Subcutaneous abdominal adipose tissue (tissue), 5 donors: ENCODE measurements around the gene ACOT6.
A peak's percentile ranks its signal among the peaks of the same experiment; 100 is the strongest.
"Not testable (repeated sequence)": the region's sequence is repeated elsewhere in the genome, so short reads cannot be mapped to it uniquely, and the experiment has no call there.

ENCODE experiments used
- H3K27ac ChIP-seq: one replicate; pipeline ENCODE4 v1.7.0; 2013; ENCODE audit warnings: low read depth, mild to moderate bottlenecking, inconsistent platforms, low read length, moderate library complexity
- H3K27me3 ChIP-seq, 5 donors: one replicate each; pipeline ENCODE4 v1.7.0; 2013; ENCODE audit warnings: low read length in 5 of 5, inconsistent platforms in 1 of 5; ENCODE audit not compliant: control insufficient read depth in 5 of 5, insufficient read depth in 4 of 5
- H3K36me3 ChIP-seq, 5 donors: one replicate each; pipeline ENCODE4 v1.7.0; 2013; ENCODE audit warnings: low read length in 5 of 5; ENCODE audit not compliant: control insufficient read depth in 5 of 5, insufficient read depth in 5 of 5
- H3K4me1 ChIP-seq, 5 donors: one replicate each; pipeline ENCODE4 v1.7.0; 2013; ENCODE audit warnings: low read length in 5 of 5, mild to moderate bottlenecking in 3 of 5, moderate library complexity in 1 of 5; ENCODE audit not compliant: control insufficient read depth in 5 of 5, insufficient read depth in 5 of 5
- H3K4me3 ChIP-seq, 5 donors: one replicate each; pipeline ENCODE4 v1.7.0; 2013; ENCODE audit warnings: low read length in 5 of 5, low read depth in 1 of 5
- H3K9ac ChIP-seq, 5 donors: one replicate each; pipeline ENCODE4 v1.7.0; 2013; ENCODE audit warnings: low read length in 5 of 5, mild to moderate bottlenecking in 4 of 5, moderate library complexity in 3 of 5
- H3K9me3 ChIP-seq, 5 donors: one replicate each; pipeline ENCODE4 v1.7.0; 2013; ENCODE audit warnings: low read length in 5 of 5; ENCODE audit not compliant: control insufficient read depth in 5 of 5
- donor health status: healthy.
- donor health status: healthy.
- donor health status: healthy.
- donor health status: healthy.
- donor health status: healthy.

Gene ACOT6

GRCh38 chr14:73573034-73573433 is 39.3 kb upstream of the ACOT6 start:
- H3K9ac ChIP-seq, H3K4me3 ChIP-seq, H3K9me3 ChIP-seq, H3K27me3 ChIP-seq: not testable (repeated sequence)
- peaks cover 0 to 13% (median 6%) of the 10 kb centered on the region in 5 donors for H3K36me3 ChIP-seq
- peaks cover 2 to 32% (median 20%) of the 10 kb centered on the region in 5 donors for H3K4me1 ChIP-seq
- H3K27ac ChIP-seq = peak overlapping the region; percentile 11

GRCh38 chr14:73573740-73574139 is 38.6 kb upstream of the ACOT6 start:
- not testable (repeated sequence) for H3K9ac ChIP-seq, H3K9me3 ChIP-seq, H3K27me3 ChIP-seq, H3K4me3 ChIP-seq
- H3K4me1 ChIP-seq = peaks cover 0 to 29% (median 17%) of the 10 kb centered on the region in 5 donors
- H3K27ac ChIP-seq = peak overlapping the region; percentile 11
- peaks cover 0 to 17% (median 7%) of the 10 kb centered on the region in 5 donors for H3K36me3 ChIP-seq

- Histone ChIP-seq H3K27ac (peak overlapping the region; percentile 30), H3K4me1 (peaks cover 0 to 26% (median 14%) of the 10 kb centered on the region in 5 donors), H3K36me3 (peaks cover 0 to 17% (median 7%) of the 10 kb centered on the region in 5 donors)
- not testable (repeated sequence) for H3K9ac ChIP-seq, H3K27me3 ChIP-seq, H3K4me3 ChIP-seq, H3K9me3 ChIP-seq
Measured at GRCh38 chr14:73574251-73574650, 38.1 kb upstream of the ACOT6 start.

- H3K9me3 ChIP-seq = no peaks in the 10 kb centered on the region
- peaks cover 0 to 29% (median 11%) of the 10 kb centered on the region in 5 donors for H3K36me3 ChIP-seq
- H3K27ac ChIP-seq = peak overlapping the region; percentile 3
- H3K4me3 ChIP-seq = no peak overlapping the region
- H3K4me1 ChIP-seq = peaks cover 0 to 17% (median 2%) of the 10 kb centered on the region in 5 donors
- no peak overlapping the region for H3K9ac ChIP-seq
- H3K27me3 ChIP-seq = no peaks in the 10 kb centered on the region
Measured at GRCh38 chr14:73576391-73576790, 35.9 kb upstream of the ACOT6 start.

GRCh38 chr14:73577214-73577613 is 35.1 kb upstream of the ACOT6 start:
- H3K36me3 ChIP-seq = peaks cover 0 to 29% (median 11%) of the 10 kb centered on the region in 5 donors
- H3K4me3 ChIP-seq = not testable (repeated sequence)

GRCh38 chr14:73582102-73582979 is 30.0 kb upstream of the ACOT6 start:
- H3K9ac ChIP-seq, H3K27me3 ChIP-seq, H3K4me3 ChIP-seq, H3K9me3 ChIP-seq: not testable (repeated sequence)
- peaks cover 0 to 17% (median 7%) of the 10 kb centered on the region in 5 donors for H3K36me3 ChIP-seq
- peaks cover 0 to 20% (median 9%) of the 10 kb centered on the region in 5 donors for H3K4me1 ChIP-seq
- H3K27ac ChIP-seq = peak overlapping the region; percentile 57

More at GRCh38 chr14:73577214-73577613, 35.1 kb upstream of the ACOT6 start:
- H3K4me1 ChIP-seq = peaks cover 0 to 15% (median 2%) of the 10 kb centered on the region in 5 donors
- not testable (repeated sequence) for H3K27me3 ChIP-seq, H3K9ac ChIP-seq, H3K9me3 ChIP-seq
- H3K27ac ChIP-seq = peak overlapping the region; percentile 50

GRCh38 chr14:73588695-73589094 is 23.6 kb upstream of the ACOT6 start:
- no peak overlapping the region for H3K27ac ChIP-seq
- peaks cover 0 to 24% (median 16%) of the 10 kb centered on the region in 5 donors for H3K4me1 ChIP-seq
- no peak overlapping the region for H3K4me3 ChIP-seq
- no peaks in the 10 kb centered on the region for H3K9me3 ChIP-seq
- H3K9ac ChIP-seq = no peak overlapping the region
- peaks cover 0 to 2% (median 0%) of the 10 kb centered on the region in 5 donors for H3K36me3 ChIP-seq
- H3K27me3 ChIP-seq = no peaks in the 10 kb centered on the region

- no peak overlapping the region for H3K9ac ChIP-seq
- no peaks in the 10 kb centered on the region for H3K9me3 ChIP-seq
Measured at GRCh38 chr14:73589116-73589515, 23.2 kb upstream of the ACOT6 start.

GRCh38 chr14:73590673-73591004 is 21.7 kb upstream of the ACOT6 start:
- H3K27me3 ChIP-seq, H3K9me3 ChIP-seq, H3K4me3 ChIP-seq, H3K36me3 ChIP-seq, H3K9ac ChIP-seq, H3K27ac ChIP-seq: not testable (repeated sequence)
- H3K4me1 ChIP-seq = peaks cover 0 to 25% (median 16%) of the 10 kb centered on the region in 5 donors

More at GRCh38 chr14:73589116-73589515, 23.2 kb upstream of the ACOT6 start:
- H3K27ac ChIP-seq = no peak overlapping the region
- peaks cover 0 to 2% (median 0%) of the 10 kb centered on the region in 5 donors for H3K36me3 ChIP-seq
- no peaks in the 10 kb centered on the region for H3K27me3 ChIP-seq
- H3K4me3 ChIP-seq = no peak overlapping the region
- peaks cover 0 to 25% (median 16%) of the 10 kb centered on the region in 5 donors for H3K4me1 ChIP-seq

GRCh38 chr14:73591690-73592449 is 20.4 kb upstream of the ACOT6 start, which contains the start of gene ACOT4:
ACOT4 (plus strand) TSS chr14:73591873; CDS start chr14:73591960, 87 bp downstream.
- Histone ChIP-seq H3K27me3 (no peaks in the 10 kb centered on the region), H3K4me1 (peaks cover 0 to 25% (median 16%) of the 10 kb centered on the region in 5 donors), H3K36me3 (peaks cover 0 to 6% (median 5%) of the 10 kb centered on the region in 5 donors), H3K9me3 (no peaks in the 10 kb centered on the region), H3K27ac (peak within 1 kb of the TSS; percentile 41), H3K4me3 (peak within 1 kb of the TSS; percentile 67 to 92 (median 71)), H3K9ac (peak within 1 kb of the TSS in 2 of 5 donors; percentile 52 to 64)
